NAMALWA (cell line): Measurements from ENCODE around the gene LMO1.

Experiments
- DNase-seq: peaks from one replicate; pipeline ENCODE4 v3.0.0-alpha.2; 2015; ENCODE audit warnings: low spot score

Gene LMO1

DNA sequence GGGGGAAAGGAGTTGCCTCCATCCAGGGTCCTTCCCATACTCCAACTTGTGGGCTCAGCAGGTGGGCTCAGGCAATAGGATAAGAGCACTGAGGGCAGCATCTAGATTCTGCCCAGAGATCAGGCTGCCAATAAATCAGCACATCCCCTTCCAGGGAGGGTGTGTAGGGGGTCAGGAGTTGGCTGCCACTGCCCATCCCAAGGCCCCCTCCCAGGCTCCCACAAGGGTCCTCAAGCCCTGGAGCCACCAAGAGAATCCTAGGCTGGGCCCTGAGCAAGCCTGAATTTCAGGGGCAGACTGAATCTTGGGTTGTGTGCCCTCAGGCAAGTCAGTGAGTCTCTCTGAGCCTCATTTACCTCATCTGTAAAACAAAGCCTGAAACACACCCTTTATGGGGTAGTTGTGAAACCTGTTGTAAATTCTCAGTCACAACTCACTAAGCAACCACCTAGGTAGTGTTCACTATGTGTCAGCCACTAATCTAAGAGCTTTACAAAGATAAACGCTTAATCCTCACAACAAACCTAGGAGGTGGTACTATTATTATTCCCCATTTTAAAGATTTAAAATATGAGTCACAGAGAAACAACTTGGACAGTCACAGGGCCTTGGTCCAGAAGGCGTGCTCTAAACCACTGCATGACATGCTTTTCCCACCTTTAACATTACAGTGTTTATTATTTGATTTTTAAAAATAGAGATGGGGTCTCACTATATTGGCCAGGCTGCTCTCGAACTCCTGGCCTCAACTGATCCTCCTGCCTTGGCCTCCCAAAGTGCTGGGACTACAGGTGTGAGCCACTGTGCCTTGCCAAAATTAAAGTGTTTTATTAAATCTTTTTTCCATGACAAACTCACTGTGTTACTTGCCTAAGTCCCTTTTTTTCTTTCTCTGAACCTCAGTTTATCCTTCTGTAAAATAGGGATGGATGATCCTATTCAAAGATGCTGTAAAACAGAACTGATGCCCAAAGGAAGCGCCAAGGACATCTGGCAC, 36.2 kb downstream of the LMO1 start:
- no peak for DNase-seq

DNA sequence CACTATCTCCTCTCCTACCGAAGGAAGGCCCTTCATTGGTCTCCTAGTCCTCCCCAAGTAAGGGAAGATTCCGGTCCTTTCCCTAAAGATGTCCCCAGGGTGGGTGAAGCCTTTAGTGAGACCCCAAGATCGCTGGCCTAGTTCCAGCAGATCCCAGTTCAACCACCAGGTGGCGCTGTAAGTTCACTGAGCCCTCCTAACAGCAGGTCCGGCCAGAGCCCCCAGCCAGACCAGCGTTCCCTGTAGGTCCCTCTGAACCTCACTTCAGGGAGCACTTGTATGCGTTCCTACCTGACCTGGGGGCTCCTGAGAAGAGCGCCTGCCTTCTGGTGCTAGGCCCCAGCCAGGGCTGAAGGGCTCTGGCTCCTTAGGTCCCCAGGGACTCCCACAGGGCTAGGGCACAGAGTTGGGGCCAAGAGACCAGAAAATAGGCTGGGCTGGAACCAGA, 38.1 kb downstream of the LMO1 start:
- peak; percentile 83 for DNase-seq

DNA sequence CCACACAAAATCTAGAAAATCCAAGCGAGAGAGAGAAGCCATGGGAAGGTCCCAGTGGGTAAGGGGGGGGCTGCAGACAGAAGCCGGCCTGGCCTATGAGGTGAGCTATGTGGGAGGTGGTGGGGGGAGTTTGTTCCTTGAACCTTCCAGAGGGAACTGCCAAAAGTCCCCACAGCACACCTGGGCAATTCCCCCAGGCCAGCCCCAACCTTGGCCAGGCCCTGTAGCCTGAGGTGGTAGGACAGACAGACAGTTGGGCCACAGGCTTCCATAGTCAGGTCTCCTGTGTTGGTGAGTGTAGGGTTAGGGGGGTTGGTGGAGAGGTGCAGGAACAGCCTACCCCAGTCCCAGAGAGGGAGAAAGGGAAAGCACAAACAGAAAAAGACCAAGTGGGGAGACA, 39.0 kb downstream of the LMO1 start:
- DNase-seq = no peak

DNA sequence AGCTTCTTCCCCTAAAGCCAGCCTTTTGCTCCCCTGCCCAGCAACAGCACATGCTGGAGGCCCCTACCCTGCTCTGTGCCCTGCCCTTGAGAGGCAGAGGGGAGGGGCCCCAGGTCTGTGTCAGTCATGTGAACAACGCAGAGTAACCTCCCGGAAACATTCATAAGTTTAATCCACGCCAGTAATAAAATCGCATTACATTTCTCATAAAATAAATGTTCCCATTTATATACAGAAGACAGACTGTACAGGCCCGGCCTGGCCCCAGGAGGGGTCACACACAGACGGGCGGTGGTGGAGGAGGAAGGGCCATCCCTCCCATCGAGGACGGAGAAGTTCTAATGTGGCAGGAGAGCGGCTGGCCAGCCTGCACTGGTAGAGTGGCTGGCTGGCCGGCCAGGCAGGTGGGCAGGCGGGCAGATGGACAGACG, 39.5 kb downstream of the LMO1 start:
- DNase-seq = no peak

DNA sequence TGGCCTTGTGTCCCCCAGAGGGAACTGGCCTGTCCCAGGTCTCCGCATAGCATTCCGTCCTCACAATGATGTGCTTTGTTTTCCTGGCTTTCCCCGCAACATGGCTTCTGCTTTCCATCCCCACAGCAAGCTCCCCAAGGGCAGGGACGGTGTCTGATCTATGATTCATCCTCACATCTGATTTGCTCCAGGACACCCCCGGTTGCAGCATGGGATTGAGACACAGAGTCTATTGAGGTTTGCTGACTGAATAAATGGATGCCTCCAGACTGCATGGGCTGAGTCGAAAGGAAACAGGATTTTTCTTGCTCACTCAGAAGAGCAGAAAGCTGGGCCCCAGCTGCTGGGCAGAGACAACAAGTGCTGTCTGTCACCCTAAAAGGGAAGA, 40.2 kb downstream of the LMO1 start:
- no peak for DNase-seq

DNA sequence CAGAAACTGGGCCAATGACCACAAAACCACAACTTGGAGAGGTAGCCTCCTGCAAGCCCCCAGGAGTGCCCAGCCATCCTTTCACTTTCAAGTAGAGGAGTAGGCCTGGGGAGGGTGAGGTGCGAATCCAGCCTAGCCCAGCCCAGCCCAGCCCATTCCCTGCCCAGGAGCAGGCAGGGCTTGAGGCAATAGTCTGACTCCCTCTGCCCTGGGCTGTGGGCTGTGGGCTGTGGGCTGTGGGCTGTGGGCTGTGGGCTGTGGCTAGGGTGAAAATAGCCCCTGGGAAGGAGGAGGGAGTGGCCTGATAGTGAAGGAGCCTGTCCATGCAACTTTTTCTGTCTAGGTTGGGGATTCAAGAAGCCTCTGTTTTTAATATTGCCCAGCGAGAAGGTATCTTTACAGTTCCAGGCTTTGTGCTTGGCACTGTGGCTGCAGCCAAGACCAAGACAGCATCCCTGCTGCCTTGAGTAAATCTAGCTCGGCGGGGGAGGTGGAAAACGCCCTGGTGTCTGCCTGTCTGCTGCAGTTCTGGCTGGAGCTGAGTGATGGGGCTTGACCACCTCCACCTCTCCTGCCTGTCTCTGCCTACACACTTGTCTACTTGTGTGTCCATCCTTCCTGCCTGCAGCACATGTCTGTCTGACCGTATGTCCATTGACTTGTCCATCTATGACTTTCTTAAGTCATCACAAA, 40.7 kb downstream of the LMO1 start:
- DNase-seq = no peak

DNA sequence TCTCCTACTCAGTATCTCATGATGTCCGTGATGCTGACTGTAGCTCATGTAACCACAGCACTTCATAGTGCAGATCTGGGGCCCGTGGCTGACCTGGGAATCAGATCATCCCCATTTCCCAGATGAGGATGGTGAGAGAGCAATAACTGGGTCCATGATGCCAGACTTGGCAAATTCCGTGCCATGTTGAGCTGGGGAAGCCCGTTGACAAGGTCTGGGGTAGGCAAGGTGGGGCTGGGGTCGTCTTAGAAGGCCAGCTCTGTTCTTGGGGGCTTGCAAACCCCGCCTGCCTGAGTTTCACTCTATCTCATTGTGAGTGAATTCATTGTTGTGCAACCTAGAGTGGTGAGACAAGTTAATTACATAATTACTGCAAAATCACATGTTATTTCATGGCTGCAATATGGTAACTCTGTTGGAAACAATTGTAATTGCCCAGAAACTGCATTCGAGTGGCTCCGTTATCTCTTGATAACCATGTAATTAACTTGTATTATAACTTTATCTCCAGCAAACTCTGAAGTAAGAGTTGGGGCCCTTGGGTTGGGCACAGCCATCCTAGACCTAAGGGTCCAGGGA, 41.7 kb downstream of the LMO1 start:
- DNase-seq = no peak

DNA sequence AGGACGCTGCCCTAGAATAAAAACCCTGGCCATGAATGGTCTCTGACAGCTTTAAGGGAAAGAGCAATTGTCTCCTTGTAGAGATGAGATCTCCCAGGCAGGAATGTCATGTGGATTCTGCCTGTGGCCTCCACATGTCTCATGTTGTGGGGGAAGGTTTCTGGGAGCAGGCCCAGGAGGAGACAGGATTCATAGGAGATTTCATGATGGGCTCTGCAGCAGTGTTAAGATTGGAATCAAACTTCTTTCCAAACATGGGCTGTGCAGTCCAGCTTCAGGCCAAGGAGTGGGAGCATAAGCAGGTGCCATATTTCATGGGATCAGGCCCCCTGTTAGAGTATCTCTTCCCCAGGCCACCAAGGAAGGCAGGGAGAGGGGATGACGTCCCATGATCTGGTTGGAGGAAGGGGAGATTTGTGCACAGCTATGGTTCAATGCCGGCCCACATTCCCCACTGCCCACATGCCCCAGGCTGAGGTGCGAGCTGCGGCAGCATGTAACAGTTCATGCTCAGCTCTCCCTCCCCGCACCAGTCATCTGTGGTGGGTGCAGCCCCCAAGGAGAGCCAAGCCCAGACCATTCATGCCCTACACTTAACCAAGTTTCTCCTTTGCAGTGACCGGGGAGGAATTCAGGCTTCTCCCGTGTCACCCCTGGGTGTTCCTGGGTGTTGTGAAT, 42.5 kb downstream of the LMO1 start:
- no peak for DNase-seq

DNA sequence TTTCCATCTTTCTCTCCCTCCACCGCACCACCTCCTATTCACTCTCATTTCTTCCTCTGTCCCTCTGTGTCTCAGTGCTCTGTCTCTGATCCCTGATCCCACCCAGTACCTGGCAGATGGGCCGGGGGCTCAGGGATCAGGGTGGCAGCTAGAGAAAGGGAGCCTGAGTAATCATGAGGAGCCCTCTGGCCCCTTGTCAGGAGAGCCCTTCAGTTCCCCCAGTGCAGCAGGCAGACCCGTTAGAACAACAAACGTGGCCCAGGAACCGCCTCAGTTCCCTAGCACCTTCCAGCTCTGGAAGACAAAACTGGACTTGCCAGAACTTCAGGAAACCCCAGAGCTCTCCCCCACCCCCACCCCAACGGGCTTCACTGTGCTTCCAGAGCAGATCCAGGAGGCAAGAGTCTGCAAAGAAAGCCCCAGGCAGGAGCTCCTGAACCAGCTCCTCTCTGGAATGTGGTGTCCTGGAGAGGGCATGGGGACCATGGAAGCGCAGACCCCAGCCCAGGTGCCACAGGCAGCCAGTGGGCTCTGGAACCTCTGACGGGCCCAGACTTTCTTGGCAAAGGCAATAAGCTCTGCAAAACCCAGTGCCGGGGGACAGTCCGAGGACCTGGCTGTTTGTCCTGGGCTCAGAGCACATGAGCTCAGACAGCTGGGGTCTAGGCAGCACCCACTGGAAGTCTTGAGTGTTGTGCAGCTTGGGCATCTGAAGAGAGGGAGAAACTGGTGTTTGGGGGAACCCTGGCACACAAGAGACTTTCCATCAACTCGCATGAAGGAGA, 43.2 kb downstream of the LMO1 start:
- no peak for DNase-seq

DNA sequence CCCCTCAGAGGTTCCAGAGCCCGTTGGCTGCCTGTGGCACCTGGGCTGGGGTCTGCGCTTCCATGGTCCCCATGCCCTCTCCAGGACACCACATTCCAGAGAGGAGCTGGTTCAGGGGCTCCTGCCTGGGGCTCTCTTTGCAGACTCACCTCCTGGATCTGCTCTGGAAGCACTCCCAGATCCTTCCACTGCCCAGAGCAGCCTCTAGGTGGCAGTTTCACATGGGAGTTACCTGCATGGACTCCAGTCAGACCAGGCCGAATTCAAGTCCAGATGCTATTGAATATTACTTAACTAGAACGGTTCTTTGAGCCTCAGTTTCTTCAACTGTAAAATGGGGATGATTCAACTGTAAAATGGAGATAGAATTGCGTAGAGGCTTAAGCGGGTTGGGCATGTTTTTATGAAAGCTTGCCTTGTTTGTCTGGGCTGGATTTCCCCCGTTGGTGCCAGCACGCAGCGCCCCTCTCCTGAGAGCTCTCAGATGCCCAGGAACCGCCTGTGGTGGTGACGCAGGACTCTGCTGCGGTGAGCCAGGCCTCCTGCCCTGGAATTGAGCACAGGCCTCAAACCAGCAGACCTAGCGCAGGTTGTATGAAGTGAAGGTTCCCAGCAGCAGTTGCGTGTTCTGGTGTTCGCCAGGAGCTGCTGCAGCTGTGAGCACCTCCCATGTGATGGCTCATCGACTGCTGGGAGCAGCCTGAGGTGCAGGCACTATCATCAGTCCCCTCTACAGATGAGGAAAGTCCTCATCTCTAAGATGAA, 44.2 kb downstream of the LMO1 start:
- peak; percentile 54 for DNase-seq

DNA sequence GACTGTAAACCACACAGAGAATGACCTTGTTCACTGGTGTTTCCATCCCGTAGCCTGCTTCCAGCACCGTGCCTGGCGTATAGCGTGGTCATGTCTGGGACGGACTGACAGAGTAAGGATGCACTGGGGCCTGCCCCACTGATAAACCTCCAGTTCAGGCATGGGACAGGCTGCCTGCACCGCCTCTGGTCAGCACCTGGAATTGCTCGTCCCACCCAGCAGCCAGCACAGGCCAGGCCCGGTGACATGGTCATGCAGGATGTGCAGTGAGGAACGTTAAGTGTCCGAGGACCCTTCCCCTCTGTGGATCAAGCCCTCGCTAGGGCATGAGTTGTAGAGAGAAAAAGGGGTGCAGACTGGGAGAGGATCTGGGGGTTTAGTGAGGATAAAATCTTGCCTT, 44.8 kb downstream of the LMO1 start:
- DNase-seq = no peak

DNA sequence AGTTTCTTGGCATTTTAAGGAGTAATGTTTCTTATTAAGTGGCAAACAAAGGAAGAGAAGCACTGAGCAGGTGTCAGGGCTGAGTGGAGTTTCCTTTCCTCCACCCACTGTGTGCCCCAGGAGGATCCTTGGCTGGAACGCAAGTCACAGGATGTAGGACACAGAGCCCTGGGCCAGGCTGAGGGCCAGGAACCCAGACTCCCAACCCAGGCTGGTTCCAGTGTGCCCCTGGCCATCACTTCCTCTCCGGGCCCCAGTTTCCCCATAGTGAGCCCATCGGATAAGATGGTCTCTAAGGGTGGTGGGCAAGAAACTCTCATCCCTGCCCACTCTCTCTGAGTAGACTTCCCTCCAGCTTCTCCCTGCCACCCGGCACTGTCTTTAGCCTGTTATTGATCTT, 45.3 kb downstream of the LMO1 start:
- DNase-seq = no peak

DNA sequence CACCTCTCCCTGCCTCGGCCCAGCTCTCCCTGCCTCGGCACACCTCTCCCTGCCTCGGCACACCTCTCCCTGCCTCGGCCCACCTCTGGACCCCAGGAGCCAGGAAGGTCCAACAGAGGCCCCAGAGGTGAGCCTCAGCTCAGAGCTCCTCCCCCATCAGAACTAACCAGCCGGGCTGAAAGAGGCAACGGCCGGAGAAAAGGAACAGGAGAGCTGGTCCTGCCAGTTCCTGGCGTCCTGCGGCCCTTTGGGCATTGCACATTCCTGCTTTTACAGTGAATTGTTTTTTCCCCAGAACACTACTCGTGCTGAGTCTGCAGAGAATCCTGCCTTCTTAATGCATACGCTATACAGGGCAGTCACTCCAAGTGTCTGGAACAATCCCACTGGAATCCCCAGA, 45.8 kb downstream of the LMO1 start:
- DNase-seq = no peak

DNA sequence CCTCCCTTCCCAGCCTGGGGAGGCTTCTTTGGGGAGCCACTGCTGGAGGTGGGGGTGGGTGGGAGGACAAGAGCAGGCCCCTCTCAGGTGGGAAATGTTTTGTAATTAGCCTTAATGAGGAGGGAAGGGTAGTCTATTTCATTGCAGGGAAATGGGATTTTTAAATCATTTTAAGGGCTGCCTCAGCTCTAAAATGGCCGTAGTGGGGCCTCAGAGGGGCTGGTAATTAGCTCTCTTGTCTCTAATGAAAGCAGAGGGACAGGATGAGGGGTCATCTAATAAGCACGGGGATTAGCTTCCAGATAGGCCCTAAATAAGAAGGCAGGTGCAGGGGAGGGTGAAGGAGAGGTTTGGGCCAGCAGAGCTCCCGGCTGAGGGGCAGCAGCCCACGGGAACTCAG, 46.5 kb downstream of the LMO1 start:
- no peak for DNase-seq

DNA sequence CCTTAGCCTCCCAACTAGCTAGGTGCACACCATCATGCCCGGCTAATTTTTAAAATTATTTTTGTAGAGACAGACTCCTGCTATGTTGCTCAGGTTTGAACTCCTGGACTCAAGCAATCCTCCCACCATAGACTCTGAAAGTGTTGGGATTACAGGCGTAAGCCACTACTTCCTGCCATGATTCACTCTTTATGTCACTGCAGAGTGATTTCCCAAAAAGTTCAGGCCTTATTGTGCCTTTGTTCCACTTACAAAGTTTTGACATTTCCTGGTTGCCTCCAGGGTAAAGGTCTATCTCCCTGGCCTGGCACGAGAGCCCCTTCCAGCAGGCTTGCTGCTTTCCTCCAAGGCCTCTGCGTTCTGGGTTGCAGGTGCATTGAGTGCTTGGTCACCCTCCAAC, 50.3 kb downstream of the LMO1 start:
- no peak for DNase-seq

DNA sequence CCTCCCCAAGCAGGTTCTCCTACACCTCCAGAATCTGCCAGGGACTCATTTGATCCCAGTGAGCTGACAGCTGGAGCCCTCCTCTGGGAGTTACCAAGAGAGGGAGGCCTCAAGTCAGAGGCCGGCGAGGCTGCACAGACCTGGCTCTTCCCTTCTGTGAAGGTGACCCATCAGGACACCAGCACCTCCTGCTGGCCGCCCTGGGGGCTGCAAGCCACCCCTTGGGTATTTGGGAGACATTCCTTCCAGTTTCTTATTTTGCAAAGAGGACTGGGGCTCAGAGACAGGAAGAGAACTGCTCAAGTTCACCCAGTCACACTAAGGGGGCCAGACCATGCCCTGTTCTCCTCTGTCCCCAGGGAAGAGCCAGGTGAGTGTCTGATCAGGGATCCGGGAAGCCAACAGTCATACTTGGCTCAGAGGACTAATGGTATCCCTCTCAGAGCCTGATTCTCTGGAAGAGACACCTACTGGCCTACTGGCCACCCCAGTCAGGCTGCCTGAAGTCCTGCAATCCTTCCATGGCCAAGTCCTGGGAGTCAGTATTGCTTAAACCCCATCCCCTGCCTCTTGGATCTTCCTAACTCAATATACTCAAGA, 54.4 kb downstream of the LMO1 start:
- DNase-seq = peak; percentile 26

DNA sequence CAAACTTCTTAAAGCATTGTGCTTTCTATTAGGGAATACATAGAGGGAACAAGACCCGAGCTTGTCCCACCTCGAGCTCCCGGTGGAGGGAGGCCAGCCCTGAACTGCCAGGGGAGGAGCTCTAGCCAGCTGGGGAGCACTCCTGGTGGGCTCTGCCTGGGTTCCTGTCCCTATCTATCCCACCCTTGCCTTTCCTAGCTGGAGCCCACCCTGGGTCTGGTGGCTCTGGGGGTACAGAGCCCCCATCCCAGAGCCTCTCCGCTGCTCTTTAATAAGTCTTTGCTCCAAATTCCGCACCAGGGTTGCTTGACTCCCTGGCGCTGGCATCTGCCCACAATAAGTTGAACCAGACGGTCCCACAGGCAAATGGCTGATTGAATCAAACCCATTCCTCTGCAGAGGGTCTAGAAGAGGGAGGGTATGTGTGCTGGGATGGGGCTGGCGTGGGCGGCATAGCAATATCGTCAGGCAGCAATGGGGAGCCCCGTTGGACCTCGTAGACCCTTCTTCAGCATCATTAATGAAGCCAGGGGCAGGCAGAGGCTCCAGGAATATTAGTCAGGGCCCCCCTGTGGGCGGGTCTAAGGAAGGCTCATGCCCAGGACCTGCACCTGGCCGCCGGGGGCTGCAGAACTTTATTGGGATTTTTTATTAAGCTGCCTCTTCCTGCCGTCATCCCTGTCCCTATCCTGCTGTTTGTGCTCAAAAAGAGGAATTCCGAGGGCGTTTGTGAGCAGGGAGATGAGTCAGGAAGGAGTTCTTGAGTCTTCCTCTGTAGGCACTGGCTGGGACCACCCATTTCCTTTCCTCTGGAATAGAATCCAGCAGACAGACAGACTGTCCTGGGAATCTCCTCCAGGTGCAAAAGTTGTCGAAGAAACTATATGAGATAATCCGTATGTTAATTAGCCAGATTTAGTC, 56.3 kb downstream of the LMO1 start:
- DNase-seq = no peak

DNA sequence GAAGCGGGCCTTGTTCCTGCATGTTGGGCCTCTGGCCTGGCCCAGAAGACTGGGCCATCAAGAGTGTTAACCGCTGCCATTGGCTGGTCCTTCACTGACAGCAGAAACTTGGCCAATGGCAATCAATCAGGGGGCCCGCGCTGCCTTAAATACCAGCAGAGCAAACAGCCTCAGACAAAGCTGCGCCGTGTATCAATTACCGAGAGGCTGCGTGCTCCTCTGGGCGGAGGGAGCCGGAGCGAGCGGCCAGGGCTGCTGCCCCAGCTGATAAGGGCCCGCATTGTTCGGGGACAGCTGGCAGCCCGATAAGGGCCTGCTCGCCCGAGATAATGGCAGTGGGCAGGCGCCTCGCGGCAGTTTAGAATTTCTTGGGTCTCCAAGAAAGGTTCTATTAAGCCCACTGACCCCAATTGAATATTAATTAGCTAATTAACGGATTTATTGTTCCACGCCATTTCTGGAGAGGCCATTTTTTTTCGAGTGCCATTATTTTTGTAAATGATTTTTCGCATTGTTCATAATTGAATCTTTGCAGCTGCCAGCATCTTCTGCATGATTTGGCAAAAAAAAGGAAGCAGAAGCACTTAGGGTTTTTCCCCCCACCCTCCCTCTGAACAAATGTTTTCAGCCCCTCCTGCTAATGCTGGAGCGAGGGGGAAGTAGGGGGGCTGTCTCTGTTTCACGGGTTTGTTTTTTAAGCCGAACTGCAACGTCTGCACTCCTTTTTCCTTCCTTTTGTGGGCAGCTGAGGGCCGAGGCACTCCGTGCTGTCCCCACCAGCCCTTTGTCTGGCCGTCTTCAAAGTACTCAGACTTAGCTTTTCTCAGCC, 57.2 kb downstream of the LMO1 start:
- no peak for DNase-seq
